ENCODE data around the gene REXO5. TPM values are rescaled to one million over a fixed set of nuclear protein-coding genes. Genes with fewer than 3 reads are reported as not detected.
A peak's percentile ranks its signal among the peaks of the same experiment; 100 is the strongest.
"Not testable (repeated sequence)": the region's sequence is repeated elsewhere in the genome, so short reads cannot be mapped to it uniquely, and the experiment has no call there.

Gene REXO5
- total RNA-seq, 2 experiments from 2014 or later: 26.5 to 38.9 TPM

DNA sequence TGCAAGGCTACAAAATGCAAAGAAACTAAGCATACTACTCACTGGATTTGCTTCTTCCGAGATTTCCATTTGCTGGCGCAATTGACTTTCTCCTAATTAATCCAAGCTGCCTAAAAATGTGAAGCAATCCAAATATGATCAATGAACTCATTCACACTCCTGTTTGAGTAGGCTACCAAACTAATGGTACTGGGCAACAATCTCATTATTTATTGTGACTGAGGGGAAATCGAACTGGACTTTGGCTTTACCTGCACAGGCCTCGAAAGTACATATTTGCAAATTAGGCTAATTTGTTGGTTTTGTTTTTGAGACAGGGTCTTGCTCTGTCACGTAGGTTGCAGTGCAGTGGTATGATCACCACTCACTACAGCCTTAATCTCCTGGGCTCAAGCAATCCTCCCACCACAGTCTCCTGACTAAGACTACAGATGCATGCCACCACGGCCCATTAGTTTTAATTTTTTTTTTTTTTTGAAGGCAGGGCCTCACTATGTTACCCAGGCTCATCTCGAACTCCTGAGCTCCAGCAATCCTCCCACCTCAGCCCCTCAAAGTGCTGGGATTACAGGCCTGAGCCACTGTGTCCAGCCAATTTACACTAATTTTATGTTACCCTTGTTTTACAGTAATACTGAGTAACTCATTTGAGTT, 2.6 kb upstream of the REXO5 start:
- intact Hi-C loops (cut with micrococcal nuclease; ENCODE audit: unreplicated experiment): loop anchor here (2.0 to 10.0 kb wide), 2 partner anchors 15 to 101 kb away; partner anchors contain the start of genes DCUN1D3 and LYRM1
- H3K4me2 ChIP-seq (ENCODE audit: low read length): no peak overlapping the region
- CTCF ChIA-PET (ENCODE audit: unreplicated experiment): no interaction called here
- no TSS peak for BruUV-seq (replicated peaks)
- H3K4me1 ChIP-seq (ENCODE audit: insufficient read depth, low read length, poor library complexity, severe bottlenecking): peaks cover 18% of the 10 kb centered on the region
- H3K79me2 ChIP-seq (ENCODE audit: insufficient read depth, low read depth, low read length): peaks cover 15% of the 10 kb centered on the region; the same call in 1 of the 2 replicates
- no peak overlapping the region for H3K27ac ChIP-seq (ENCODE audit: low read depth, low read length, poor library complexity, severe bottlenecking)
- H3K9me2 ChIP-seq (ENCODE audit: insufficient read depth, low read length): no peaks in the 10 kb centered on the region
- no peak overlapping the region for H3K4me3 ChIP-seq (ENCODE audit: low read depth, low read length, poor library complexity, severe bottlenecking)
- H4K20me1 ChIP-seq (ENCODE audit: insufficient read depth, low read length): no peaks in the 10 kb centered on the region
- POLR2A ChIA-PET: interaction anchor here (1.1 kb wide), 1 partner anchor 11 kb away, joined by 8 read pairs; no protein-coding TSS in a partner anchor
- no peak overlapping the region for H2AFZ ChIP-seq (ENCODE audit: low read length)
- TF ChIP-seq EZH2phosphoT487 (IDR thresholded peaks at IDR 0.05; ENCODE audit: borderline replicate concordance, low read depth, low read length): no peak
- TF ChIP-seq, protein P1, sequence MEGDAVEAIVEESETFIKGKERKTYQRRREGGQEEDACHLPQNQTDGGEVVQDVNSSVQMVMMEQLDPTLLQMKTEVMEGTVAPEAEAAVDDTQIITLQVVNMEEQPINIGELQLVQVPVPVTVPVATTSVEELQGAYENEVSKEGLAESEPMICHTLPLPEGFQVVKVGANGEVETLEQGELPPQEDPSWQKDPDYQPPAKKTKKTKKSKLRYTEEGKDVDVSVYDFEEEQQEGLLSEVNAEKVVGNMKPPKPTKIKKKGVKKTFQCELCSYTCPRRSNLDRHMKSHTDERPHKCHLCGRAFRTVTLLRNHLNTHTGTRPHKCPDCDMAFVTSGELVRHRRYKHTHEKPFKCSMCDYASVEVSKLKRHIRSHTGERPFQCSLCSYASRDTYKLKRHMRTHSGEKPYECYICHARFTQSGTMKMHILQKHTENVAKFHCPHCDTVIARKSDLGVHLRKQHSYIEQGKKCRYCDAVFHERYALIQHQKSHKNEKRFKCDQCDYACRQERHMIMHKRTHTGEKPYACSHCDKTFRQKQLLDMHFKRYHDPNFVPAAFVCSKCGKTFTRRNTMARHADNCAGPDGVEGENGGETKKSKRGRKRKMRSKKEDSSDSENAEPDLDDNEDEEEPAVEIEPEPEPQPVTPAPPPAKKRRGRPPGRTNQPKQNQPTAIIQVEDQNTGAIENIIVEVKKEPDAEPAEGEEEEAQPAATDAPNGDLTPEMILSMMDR (conservative IDR thresholded peaks at IDR 0.05; ENCODE audit: low read length): no peak
- H3K9me3 ChIP-seq (ENCODE audit: low read length): no peaks in the 10 kb centered on the region
- DNase-seq (ENCODE audit: low spot score): no peak
- H3K36me3 ChIP-seq (ENCODE audit: insufficient read depth, low read length): peaks cover 24% of the 10 kb centered on the region; the same call in 1 of the 2 replicates

DNA sequence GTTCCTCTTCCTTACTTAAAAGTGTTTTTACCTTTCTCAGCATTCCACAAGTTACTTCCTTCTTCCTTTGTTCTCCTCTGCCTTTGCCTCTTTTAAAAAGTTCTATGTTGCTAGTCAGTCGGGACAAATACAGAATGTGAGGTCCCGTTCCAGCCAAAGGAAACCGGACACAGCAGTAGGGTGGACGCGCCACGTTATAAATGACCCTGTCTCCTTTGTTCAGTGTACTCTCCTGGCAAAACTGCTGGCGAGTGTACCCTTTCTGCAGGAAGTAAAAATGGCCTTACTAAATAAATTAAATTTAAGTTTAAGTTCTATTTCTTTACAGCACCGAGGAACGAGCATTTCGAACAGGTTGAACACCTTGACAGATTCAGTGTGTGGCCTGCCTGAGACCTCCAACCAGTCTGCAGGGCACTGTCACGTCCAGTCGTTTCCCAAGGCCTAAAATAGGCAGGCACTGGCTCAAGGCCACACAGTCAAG, 601 bp upstream of the REXO5 start:
- CTCF ChIA-PET (ENCODE audit: unreplicated experiment); BruUV-seq (replicated peaks): not testable (repeated sequence)

DNA sequence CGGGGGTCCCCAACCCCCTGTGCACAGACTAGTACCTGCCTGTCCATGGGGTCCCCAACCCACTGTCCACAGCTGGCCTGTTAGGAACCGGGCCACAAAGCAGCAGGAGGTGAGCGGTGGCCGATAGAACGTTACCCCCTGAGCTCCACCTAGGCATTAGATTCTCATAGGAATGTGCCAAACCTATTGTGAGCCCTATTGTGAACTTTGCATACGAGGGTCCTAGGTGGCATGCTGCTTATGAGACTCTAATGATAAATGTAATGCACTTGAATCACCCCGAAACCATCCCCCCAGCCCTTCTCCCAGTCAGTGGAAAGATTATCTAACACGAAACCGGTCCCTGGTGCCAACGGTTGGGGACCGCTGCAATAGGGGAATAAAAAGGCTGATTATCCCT, 1.5 kb downstream of the REXO5 start:
- H3K4me2 ChIP-seq (ENCODE audit: low read length): peak overlapping the region; percentile 94
- no peaks in the 10 kb centered on the region for H3K9me2 ChIP-seq (ENCODE audit: insufficient read depth, low read length)
- ChIA-PET CTCF (ENCODE audit: unreplicated experiment) (no interaction called here), POLR2A (no interaction called here)
- H3K79me2 ChIP-seq (ENCODE audit: insufficient read depth, low read depth, low read length): peaks cover 15% of the 10 kb centered on the region; the same call in 1 of the 2 replicates
- no peak overlapping the region for H2AFZ ChIP-seq (ENCODE audit: low read length)
- no peak for DNase-seq (ENCODE audit: low spot score)
- no peaks in the 10 kb centered on the region for H3K9me3 ChIP-seq (ENCODE audit: low read length)
- TF ChIP-seq, protein P1 (conservative IDR thresholded peaks at IDR 0.05; ENCODE audit: low read length): no peak
- TF ChIP-seq EZH2phosphoT487 (IDR thresholded peaks at IDR 0.05; ENCODE audit: borderline replicate concordance, low read depth, low read length): no peak
- H3K4me3 ChIP-seq (ENCODE audit: low read depth, low read length, poor library complexity, severe bottlenecking): peak overlapping the region; percentile 99
- BruUV-seq (replicated peaks): no TSS peak
- intact Hi-C loops (cut with micrococcal nuclease; ENCODE audit: unreplicated experiment): loop anchor here (2.0 to 10.0 kb wide), 2 partner anchors 67 to 97 kb away; partner anchors contain the start of genes DCUN1D3 and LYRM1
- H3K36me3 ChIP-seq (ENCODE audit: insufficient read depth, low read length): no peaks in the 10 kb centered on the region
- H3K27ac ChIP-seq (ENCODE audit: low read depth, low read length, poor library complexity, severe bottlenecking): peak overlapping the region; percentile 88
- H4K20me1 ChIP-seq (ENCODE audit: insufficient read depth, low read length): no peaks in the 10 kb centered on the region
- peaks cover 18% of the 10 kb centered on the region for H3K4me1 ChIP-seq (ENCODE audit: insufficient read depth, low read length, poor library complexity, severe bottlenecking)

More for the DNA sequence above, 601 bp upstream of the REXO5 start:
- not testable (repeated sequence) for H3K36me3 ChIP-seq (ENCODE audit: insufficient read depth, low read length); DNase-seq (ENCODE audit: low spot score); H3K9me3 ChIP-seq (ENCODE audit: low read length); H3K9me2 ChIP-seq (ENCODE audit: insufficient read depth, low read length); H4K20me1 ChIP-seq (ENCODE audit: insufficient read depth, low read length)
- Histone ChIP-seq H3K4me2 (ENCODE audit: low read length) (peak overlapping the region; percentile 94), H3K27ac (ENCODE audit: low read depth, low read length, poor library complexity, severe bottlenecking) (peak overlapping the region; percentile 88), H3K4me3 (ENCODE audit: low read depth, low read length, poor library complexity, severe bottlenecking) (peak overlapping the region; percentile 99), H3K4me1 (ENCODE audit: insufficient read depth, low read length, poor library complexity, severe bottlenecking) (peaks cover 18% of the 10 kb centered on the region), H3K79me2 (ENCODE audit: insufficient read depth, low read depth, low read length) (peaks cover 15% of the 10 kb centered on the region; the same call in 1 of the 2 replicates), H2AFZ (ENCODE audit: low read length) (peak overlapping the region; percentile 96)
- POLR2A ChIA-PET: interaction anchor here (1.6 kb wide), 1 partner anchor 20 kb away, joined by 3 read pairs; no protein-coding TSS in a partner anchor
- intact Hi-C loops (cut with micrococcal nuclease; ENCODE audit: unreplicated experiment): loop anchor here (1.0 to 10.0 kb wide), 3 partner anchors 64 to 99 kb away; partner anchors contain the start of genes DCUN1D3, LYRM1 and THUMPD1
